Stimulated activated CD8-positive, alpha-beta memory T cell treated with anti-CD3 and anti-CD28 coated beads, Interleukin-4, amount 100 ng/mL, for 1 hour (primary cell): ENCODE data around the gene MMD2.
A peak's percentile ranks its signal among the peaks of the same experiment; 100 is the strongest.
"Not testable (repeated sequence)": the region's sequence is repeated elsewhere in the genome, so short reads cannot be mapped to it uniquely, and the experiment has no call there.

ENCODE experiments used
- DNase-seq, 2 donors: peaks; one replicate each; pipeline ENCODE4 v3.0.0-alpha.2; 2020; ENCODE audit warnings: low read depth in 2 of 2, low spot score in 1 of 2

Gene MMD2, protein sequence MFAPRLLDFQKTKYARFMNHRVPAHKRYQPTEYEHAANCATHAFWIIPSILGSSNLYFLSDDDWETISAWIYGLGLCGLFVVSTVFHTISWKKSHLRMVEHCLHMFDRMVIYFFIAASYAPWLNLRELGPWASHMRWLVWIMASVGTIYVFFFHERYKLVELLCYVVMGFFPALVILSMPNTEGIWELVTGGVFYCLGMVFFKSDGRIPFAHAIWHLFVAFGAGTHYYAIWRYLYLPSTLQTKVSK

GRCh38 chr7:4958477-4959301 lies at the start of gene MMD2:
Gene MMD2, minus strand, starts transcription at chr7:4959187. Its CDS starts 170 bp downstream, at chr7:4959017.
- DNase-seq, result no peak

DNA sequence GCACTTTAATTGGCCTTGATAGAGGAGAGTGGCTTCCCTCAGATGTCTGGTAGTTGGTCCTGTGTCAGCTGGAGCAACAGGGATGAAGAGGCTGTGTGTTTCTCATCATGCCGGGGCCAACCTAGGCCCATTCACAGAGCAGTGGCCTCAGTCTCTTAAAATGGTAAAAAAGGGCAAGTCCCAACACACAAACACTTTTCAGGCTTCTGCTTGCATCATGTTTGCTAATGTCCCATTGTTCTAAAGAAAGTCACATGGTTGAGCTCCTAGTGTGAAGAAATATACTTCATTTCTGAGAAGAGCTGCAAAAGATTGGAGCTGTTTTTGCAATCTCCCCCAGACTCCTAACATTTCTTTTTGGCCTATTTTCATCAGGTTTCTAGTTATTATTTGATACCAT lies 46.1 kb upstream of the MMD2 start:
- DNase-seq, result no peak

GRCh38 chr7:5001911-5002310 lies 42.9 kb upstream of the MMD2 start:
- DNase-seq, result no peak

GRCh38 chr7:5001003-5001402 lies 42.0 kb upstream of the MMD2 start:
- DNase-seq, result no peak

DNA sequence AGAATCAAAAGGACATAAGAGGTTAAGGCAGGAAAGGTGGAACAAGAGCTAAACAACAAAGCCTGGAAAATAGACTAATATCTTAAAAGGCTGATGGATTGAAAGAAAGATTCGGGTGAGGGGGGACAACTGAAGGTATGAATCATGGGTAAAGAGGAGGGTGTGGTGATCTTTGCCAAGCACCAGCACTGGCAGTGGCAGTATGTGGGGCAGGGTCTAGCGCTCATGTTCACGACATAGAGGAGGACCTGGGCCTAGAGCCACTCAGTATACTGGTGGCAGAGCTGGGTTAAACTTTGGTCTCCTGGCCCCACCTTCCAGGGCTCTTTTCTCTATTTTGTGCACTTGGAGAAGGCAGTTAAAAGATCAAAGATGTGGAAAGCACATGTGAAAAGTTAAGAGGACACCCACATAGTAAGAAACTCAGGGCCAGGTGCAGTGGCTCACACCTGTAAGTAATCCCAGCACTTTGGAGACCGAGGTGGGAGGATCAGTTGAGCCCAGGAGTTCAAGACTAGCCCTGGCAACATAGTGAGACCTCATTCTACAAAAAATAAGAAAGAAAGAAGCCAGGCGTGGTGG lies 40.5 kb upstream of the MMD2 start:
- DNase-seq, result no peak

DNA sequence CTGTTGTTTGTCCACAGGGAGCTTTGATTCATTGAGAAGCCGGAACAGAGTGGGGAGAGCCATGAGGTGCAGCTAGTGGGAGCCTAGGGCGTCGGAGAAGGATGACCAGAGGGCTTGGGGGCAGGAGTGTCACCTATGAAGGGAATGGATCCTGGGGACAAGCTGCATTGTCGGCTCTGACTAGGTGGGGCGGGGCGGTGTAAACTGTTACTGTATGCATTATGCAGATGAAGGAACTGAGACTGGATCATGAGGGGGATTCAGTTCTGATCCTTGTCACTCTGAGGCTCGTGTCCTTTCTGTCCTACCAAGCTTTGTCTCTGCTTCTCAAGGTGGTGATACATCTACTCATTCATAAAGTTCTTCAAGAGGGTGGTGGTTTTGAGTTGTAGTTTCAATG lies 39.9 kb upstream of the MMD2 start:
- DNase-seq, result no peak

GRCh38 chr7:4998244-4998643 lies 39.3 kb upstream of the MMD2 start:
- no peak for DNase-seq

GRCh38 chr7:4996696-4997222 lies 37.8 kb upstream of the MMD2 start:
- no peak for DNase-seq

DNA sequence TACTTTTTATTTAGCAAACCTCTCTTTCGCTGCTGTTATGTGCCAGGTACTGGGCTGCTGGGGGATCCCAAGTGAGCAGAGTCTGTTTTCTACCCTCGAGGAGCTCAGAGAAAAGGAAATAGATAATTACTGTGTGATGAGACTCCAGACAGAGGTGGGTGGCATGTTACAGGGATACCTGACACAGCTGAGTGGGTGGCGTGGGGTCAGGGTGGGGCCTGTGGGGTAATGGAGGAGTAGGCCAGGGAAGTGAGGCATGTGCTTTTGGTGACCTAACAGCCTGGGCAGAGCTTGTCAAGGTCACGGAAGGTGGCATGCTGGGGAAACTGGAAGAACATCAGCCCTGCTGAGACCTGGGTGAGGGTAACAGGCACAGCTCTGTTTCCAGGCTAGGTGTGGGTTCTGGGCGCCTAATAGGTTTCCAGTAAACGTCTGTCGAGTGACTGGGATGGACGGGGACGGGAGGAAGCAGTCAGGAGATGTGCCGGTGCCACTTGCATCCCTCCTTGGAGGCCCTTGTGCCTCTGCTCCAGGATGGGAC lies 36.5 kb upstream of the MMD2 start:
- no peak for DNase-seq

- no peak for DNase-seq
Observed at GRCh38 chr7:4993471-4993870, 34.5 kb upstream of the MMD2 start.

DNA sequence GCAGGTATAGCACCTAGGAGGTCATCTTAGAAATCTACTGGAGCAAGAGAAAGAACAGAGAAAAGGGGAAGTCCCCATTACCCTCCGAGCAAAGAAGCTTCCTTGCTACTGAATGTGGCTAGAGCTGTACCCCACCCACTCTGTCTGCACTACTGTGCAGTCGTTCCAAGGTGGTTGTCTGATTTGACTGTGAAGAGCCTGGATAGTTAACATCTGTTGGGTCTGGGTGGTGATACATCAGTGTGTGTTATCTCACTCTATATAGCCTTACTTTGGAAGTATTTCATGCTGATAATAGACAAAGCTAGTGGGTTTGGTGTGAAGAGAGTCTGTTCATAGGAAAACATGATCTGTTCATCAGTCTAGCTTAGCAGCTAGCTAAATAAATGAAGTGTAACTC lies 23.8 kb upstream of the MMD2 start:
- not testable (repeated sequence) for DNase-seq

DNA sequence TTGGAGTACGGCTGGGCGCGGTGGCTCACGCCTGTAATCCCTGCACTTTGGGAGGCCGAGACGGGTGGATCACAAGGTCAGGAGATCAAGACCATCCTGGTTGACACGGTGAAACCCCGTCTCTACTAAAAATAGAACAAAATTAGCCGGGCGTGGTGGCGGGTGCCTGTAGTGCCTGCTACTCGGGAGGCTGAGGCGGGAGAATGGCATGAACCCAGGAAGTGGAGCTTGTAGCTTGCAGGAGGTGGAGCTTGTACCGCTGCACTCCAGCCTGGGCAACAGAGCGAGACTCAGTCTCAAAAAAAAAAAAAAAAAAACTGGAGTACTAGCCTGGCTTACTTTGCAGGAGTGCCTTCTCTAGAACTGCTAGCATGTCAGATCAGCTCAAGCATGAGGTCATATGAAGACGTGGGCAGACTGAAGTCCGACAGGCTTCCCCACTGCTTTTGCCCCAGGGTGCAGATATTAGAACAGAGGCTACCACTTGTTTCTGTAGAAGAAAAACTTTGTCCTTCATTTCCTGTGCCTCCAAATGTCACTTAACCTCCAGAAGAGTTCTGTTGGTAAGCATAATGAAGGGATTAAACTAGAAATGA lies 22.4 kb upstream of the MMD2 start:
- not testable (repeated sequence) for DNase-seq

GRCh38 chr7:4975626-4976025 lies 16.6 kb upstream of the MMD2 start:
- not testable (repeated sequence) for DNase-seq

- peak; percentile 84 to 85 for DNase-seq
Observed at GRCh38 chr7:4973728-4974198, 14.8 kb upstream of the MMD2 start.

GRCh38 chr7:4972446-4972845 lies 13.5 kb upstream of the MMD2 start:
- not testable (repeated sequence) for DNase-seq

- DNase-seq, result no peak
Observed at GRCh38 chr7:4965295-4966022, 6.5 kb upstream of the MMD2 start.

DNA sequence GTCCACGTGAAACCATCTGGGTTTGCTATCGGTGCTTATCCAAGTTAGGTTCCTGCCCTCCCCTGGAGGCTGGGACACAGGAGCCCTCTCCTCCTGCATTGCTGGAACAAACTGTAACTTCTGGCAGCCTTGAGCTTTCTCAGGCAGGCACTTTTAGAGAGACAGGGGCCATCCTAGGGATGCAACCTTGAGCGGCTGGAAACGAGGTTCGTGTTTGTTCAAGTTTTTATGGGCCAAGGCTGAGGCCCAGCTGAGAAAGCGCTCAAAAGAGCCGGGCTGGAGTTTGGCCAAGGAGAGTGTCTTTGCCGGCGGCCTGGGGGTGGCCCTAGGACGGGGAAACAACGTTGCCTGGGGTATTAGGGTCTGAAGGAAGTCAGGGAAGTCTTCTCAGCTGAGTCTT lies 5.5 kb upstream of the MMD2 start:
- DNase-seq, result no peak

DNA sequence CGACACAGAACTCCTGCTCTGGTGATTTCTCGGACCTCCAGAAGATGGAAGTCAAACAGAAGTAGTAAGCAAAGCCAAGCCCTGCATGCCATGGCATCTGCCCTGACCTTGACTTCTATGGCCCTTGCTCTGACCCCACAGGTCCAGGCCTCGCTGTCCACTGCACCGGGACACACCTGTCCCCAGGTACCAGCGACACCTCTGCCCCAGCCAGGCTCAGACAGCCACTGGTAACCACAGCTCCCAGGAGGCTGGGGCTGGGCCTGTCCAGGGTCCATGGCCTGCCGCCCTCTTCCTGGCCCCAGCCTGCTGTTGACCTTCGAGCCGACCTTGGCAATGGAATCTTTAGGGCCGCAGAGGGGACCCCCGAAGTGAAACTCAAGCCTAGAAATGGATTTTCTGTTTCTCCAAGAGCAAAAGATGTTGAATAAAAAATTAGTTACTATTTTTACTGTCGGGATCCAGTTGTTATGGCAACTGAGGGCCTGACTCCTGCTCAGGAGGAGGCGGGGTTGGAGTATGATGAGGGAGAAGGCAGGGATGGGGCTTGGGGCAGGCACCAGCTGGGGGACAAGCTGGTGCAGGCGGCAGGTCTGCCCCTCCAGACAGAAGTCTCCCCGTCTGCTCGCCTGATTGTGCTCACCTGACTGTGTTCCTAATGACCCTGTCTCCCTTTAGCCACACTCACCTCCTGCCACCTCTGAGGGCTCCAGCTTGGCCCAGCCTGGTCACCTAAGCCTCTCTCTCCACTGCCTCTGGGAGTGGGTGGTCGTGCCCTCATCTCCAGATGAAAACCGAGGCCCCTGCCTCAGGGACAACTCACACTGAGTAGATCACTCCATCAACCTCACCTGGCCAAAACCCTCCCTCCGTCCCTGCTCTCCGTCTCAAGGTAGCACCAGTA lies 4.1 kb upstream of the MMD2 start:
- DNase-seq, result no peak

DNA sequence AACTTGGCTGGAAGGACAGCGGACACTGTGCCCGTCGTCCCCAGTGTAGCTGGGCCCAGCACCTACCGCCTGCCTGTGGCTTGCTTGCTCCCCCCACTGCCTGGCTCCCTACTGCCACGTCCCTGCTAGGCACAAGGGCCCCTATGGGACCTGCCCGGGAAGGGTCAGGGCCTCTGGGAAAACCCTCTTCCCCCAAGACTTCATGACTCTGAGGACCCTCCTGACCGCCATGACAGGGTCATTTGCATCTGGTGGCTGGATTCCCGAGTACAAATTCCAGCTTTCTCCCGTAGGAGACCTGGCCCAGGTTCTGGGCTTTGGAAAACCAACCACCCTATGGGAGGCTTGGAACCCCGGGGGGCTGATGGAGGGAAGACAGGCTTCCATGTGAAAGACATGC lies 1.4 kb upstream of the MMD2 start:
- no peak for DNase-seq

GRCh38 chr7:4959893-4960292 lies 906 bp upstream of the MMD2 start:
- DNase-seq, result no peak
